GM23248 (cell line): ENCODE measurements around the gene DCDC2. TPM values are rescaled to one million over a fixed set of nuclear protein-coding genes. Genes with fewer than 3 reads are reported as not detected.
"Not testable (repeated sequence)": the region's sequence is repeated elsewhere in the genome, so short reads cannot be mapped to it uniquely, and the experiment has no call there.

Experiments used
- DNase-seq: peaks from one replicate; pipeline ENCODE4 v3.0.0-alpha.2; 2015
- H2AFZ ChIP-seq: fragments of 200-600 bp; sonication (generic); 2 replicates; pipeline ENCODE4 v1.6.1; 2016; ENCODE audit warnings: antibody characterized with exemption
- H3F3A ChIP-seq: fragments of 200-600 bp; sonication (generic); 2 replicates; pipeline ENCODE4 v1.6.1; 2016; ENCODE audit warnings: mild to moderate bottlenecking, antibody characterized with exemption, mixed run types; ENCODE audit not compliant: insufficient read depth
- H3K27ac ChIP-seq: fragments of 200-600 bp; sonication (generic); 2 replicates; pipeline ENCODE4 v1.5.1; 2016; ENCODE audit warnings: mild to moderate bottlenecking
- H3K27me3 ChIP-seq: fragments of 200-600 bp; sonication (generic); replicated peaks from 2 replicates; pipeline ENCODE4 v1.6.1; 2016; ENCODE audit warnings: mild to moderate bottlenecking; ENCODE audit not compliant: insufficient read depth
- H3K36me3 ChIP-seq: fragments of 200-600 bp; sonication (generic); 2 replicates; pipeline ENCODE4 v1.6.1; 2016; ENCODE audit warnings: low read depth, mild to moderate bottlenecking
- H3K4me1 ChIP-seq: fragments of 200-600 bp; sonication (generic); 2 replicates; pipeline ENCODE4 v1.6.1; 2016; ENCODE audit warnings: mild to moderate bottlenecking; ENCODE audit not compliant: insufficient read depth
- H3K4me2 ChIP-seq: fragments of 200-600 bp; sonication (generic); one replicate; pipeline ENCODE4 v1.6.1; 2016; ENCODE audit warnings: mild to moderate bottlenecking; ENCODE audit not compliant: unreplicated experiment
- H3K4me3 ChIP-seq: fragments of 200-600 bp; sonication (generic); 2 replicates; pipeline ENCODE4 v1.5.1; 2016; ENCODE audit warnings: mild to moderate bottlenecking
- H3K79me2 ChIP-seq: fragments of 200-600 bp; sonication (generic); 2 replicates; pipeline ENCODE4 v1.6.1; 2016; ENCODE audit warnings: mild to moderate bottlenecking; ENCODE audit not compliant: insufficient read depth
- H3K9ac ChIP-seq: fragments of 200-600 bp; sonication (generic); 2 replicates; pipeline ENCODE4 v1.6.1; 2016; ENCODE audit warnings: mild to moderate bottlenecking
- H3K9me2 ChIP-seq: fragments of 200-600 bp; sonication (generic); 2 replicates; pipeline ENCODE4 v1.6.1; 2016; ENCODE audit warnings: mixed run types, mild to moderate bottlenecking, moderate library complexity; ENCODE audit not compliant: insufficient read depth
- H3K9me3 ChIP-seq: fragments of 200-600 bp; sonication (generic); one replicate; pipeline ENCODE4 v1.6.1; 2017; ENCODE audit warnings: low read depth
- H4K20me1 ChIP-seq: fragments of 200-600 bp; sonication (generic); 2 replicates; pipeline ENCODE4 v1.6.0; 2016; ENCODE audit not compliant: insufficient read depth
- EZH2 ChIP-seq: fragments of 200-600 bp; sonication (generic); IDR thresholded peaks from 2 replicates; pipeline ENCODE4 v1.6.1; 2018; ENCODE audit warnings: antibody characterized with exemption, mild to moderate bottlenecking; ENCODE audit not compliant: insufficient read depth, poor library complexity, severe bottlenecking
- EZH2phosphoT487 ChIP-seq: fragments of 200-600 bp; sonication (generic); IDR thresholded peaks from 2 replicates; pipeline ENCODE4 v1.6.1; 2018; ENCODE audit warnings: antibody characterized with exemption, moderate library complexity, mild to moderate bottlenecking, low read depth; ENCODE audit not compliant: insufficient read depth
- WGBS, 2 experiments: methylation state at CpG; one replicate each; pipeline ENCODE4 v1.1.6; 2015 to 2017; ENCODE audit warnings: low lambda C conversion rate in 2 of 2, low coverage in 1 of 2; ENCODE audit errors: missing lambda C conversion rate in 2 of 2; 5-methylcytosine and 5-hydroxymethylcytosine counted together
- in situ Hi-C: fragments of 300-500 bp; cut with MboI; formaldehyde crosslinking; loops from 2 replicates; pipeline ENCODE4 v1.15.0; 2020
- polyA plus RNA-seq: library from polyadenylated mRNA; unstranded; fragments of >200 nt; fragmentation: Nextera tagmentation; extraction: Ambion mirVana; gene quantifications from 2 replicates; pipeline ENCODE4 v1.2.1, GENCODE V29; 2016
- total RNA-seq: library from RNA; depleted of rRNA; stranded (reverse); fragments of >200 nt; shearing (Covaris generic); gene quantifications from 2 replicates; pipeline ENCODE4 v1.2.3, GENCODE V29; 2014

The DCDC2 gene
- total and polyA plus RNA-seq, 2 experiments from 2014 or later: not detected

DNA sequence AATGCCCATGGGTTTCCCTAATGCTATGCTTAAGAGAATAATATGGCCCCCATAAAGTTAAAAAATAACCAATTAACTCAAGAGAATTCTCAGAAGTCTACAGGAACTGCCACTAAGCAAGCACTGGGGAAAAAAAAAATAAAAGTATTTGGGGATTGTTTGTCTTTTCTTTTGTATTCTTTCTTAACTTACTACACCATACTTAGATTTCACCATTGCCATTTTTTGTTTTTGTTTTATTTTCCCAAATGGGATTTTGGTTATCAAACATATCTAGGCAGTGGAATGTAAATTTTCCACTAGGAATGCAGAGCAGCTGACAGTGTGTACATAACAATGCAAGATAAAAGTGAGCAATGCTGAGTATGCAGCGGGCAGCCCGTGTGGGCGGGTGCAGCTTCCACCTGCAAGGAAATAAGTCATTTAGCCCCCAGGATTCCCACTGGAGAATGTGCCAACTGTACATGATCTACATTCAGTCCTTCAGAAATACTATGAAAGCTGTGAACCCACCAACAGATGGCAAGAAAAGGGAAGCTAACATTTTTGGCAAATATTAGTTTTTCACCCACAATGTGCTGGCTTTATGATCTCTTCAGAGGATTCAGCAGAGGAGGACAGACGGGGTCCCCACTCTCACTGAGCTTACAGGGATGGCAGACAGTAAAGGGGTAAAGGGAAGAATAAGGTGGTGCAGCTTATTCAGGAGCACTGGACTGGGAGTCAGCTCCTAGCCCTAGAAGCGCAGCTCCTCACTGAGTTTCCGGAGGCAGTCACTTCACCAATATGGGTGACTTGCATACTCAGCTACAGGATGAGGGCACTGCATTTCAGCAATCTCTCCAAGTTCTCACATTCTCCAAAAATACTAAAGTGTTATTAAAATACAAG lies 44.4 kb downstream of the DCDC2 start:
- no peak overlapping the region for H3K4me3 ChIP-seq
- no peaks in the 10 kb centered on the region for H3F3A ChIP-seq
- no peaks in the 10 kb centered on the region for H3K79me2 ChIP-seq
- H3K27me3 ChIP-seq: no peaks in the 10 kb centered on the region; the same call in 1 of the 2 replicates
- WGBS, 2 experiments: 31 to 34% methylated on average over 6 of the region's 6 CpGs
- peaks cover 15% of the 10 kb centered on the region for H3K4me1 ChIP-seq
- H3K36me3 ChIP-seq: no peaks in the 10 kb centered on the region
- no peak overlapping the region for H3K9ac ChIP-seq
- H2AFZ ChIP-seq: no peak overlapping the region
- peak; percentile 67 for DNase-seq
- no peak overlapping the region for H3K27ac ChIP-seq
- no peak for TF ChIP-seq EZH2phosphoT487
- TF ChIP-seq EZH2: no peak
- H3K4me2 ChIP-seq: no peak overlapping the region
- H4K20me1 ChIP-seq: no peaks in the 10 kb centered on the region
- H3K9me3 ChIP-seq: no peaks in the 10 kb centered on the region
- H3K9me2 ChIP-seq: no peaks in the 10 kb centered on the region
- in situ Hi-C loops: no loop called here

DNA sequence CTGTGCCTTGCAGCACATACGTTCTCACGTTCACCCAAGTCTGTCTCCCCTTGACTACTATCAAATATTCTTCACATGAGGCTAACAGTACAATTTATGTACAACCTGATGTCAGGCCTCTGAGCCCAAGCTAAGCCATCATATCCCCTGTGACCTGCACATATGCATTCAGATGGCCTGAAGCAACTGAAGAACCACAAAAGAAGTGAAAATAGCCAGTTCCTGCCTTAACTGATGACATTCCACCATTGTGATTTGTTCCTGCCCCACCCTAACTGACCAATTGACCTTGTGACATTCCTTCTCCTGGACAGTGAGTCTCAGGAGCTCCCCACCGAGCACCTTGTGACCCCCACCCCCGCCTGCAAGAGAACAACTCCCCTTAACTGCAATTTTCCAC lies 46.1 kb downstream of the DCDC2 start:
- H3K9me3 ChIP-seq, H3K9ac ChIP-seq, H3K9me2 ChIP-seq, H4K20me1 ChIP-seq, H3K27ac ChIP-seq, H2AFZ ChIP-seq, in situ Hi-C loops, H3F3A ChIP-seq, H3K4me2 ChIP-seq, H3K4me3 ChIP-seq, H3K27me3 ChIP-seq, H3K79me2 ChIP-seq, H3K36me3 ChIP-seq, DNase-seq: not testable (repeated sequence)
- 51 to 57% methylated on average over 3 to 4 of the region's 4 CpGs for WGBS, 2 experiments
- H3K4me1 ChIP-seq: peaks cover 24% of the 10 kb centered on the region

DNA sequence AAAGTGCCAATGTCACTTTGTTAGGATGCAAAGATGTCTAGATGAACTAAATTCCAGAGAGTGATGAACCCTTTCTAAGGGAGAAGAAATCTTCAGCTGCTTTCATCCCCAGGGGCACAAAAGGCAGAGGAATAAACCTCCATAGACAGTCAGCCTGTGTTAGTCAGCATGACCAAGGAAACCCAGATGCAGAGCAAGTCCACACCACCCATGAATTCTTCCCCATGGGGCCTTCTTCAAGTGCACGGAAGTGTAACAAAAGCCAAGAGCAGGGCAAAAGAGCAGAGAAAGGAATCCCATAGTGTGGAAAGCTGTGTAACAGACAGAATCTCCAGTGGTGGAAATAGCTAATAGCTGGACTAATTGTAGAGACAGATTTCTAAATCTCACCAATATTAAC lies 50.0 kb downstream of the DCDC2 start:
- H3K4me2 ChIP-seq: no peak overlapping the region
- H3K27me3 ChIP-seq: no peaks in the 10 kb centered on the region
- H2AFZ ChIP-seq: peak overlapping the region; percentile 10; the same call in 1 of the 2 replicates
- no peaks in the 10 kb centered on the region for H4K20me1 ChIP-seq
- 0% methylated on average over 1 of the region's 1 CpG for WGBS, 2 experiments
- H3K9me3 ChIP-seq: no peaks in the 10 kb centered on the region
- no peak overlapping the region for H3K9ac ChIP-seq
- TF ChIP-seq EZH2phosphoT487 (no peak), EZH2 (no peak)
- in situ Hi-C loops: no loop called here
- peak; percentile 45 for DNase-seq
- H3K4me3 ChIP-seq: no peak overlapping the region
- H3K79me2 ChIP-seq: no peaks in the 10 kb centered on the region
- no peak overlapping the region for H3K27ac ChIP-seq
- H3K9me2 ChIP-seq: no peaks in the 10 kb centered on the region
- H3K4me1 ChIP-seq: peaks cover 13% of the 10 kb centered on the region
- H3F3A ChIP-seq: no peaks in the 10 kb centered on the region
- no peaks in the 10 kb centered on the region for H3K36me3 ChIP-seq

DNA sequence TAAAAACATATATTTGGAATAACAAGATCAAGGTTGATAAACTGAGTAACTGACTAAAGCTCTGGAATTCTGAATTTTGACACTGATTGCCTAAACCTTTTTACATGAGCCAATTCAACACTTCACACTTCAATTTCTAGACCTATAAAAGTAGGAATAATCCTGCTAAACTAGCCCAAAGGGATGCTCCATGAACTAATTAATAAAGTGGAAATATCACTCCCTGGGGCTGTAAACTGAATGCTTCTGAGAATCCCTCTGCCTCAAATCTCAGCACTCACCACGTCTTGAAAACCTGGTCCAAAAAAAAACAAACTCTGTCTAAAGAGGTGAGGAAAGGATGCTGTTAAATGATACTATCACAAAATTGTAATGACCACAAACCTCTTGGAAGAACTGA lies 50.9 kb downstream of the DCDC2 start:
- no peaks in the 10 kb centered on the region for H3F3A ChIP-seq
- no peak for TF ChIP-seq EZH2
- no peak for TF ChIP-seq EZH2phosphoT487
- no peak overlapping the region for H3K4me2 ChIP-seq
- no peak for DNase-seq
- no peak overlapping the region for H3K27ac ChIP-seq
- no peaks in the 10 kb centered on the region for H3K36me3 ChIP-seq
- H3K9me3 ChIP-seq: no peaks in the 10 kb centered on the region
- no peaks in the 10 kb centered on the region for H3K27me3 ChIP-seq
- H3K79me2 ChIP-seq: no peaks in the 10 kb centered on the region
- H3K9me2 ChIP-seq: no peaks in the 10 kb centered on the region
- H3K4me3 ChIP-seq: no peak overlapping the region
- H2AFZ ChIP-seq: no peak overlapping the region
- in situ Hi-C loops: no loop called here
- H4K20me1 ChIP-seq: no peaks in the 10 kb centered on the region
- H3K9ac ChIP-seq: no peak overlapping the region
- WGBS, 2 experiments: 20 to 22% methylated on average over 1 of the region's 1 CpG
- H3K4me1 ChIP-seq: peaks cover 9% of the 10 kb centered on the region
